ENCODE results near the gene TSHR.
"Not testable (repeated sequence)": the region's sequence is repeated elsewhere in the genome, so short reads cannot be mapped to it uniquely, and the experiment has no call there.

Gene TSHR

GRCh38 chr14:80951491-80951890 lies 3.9 kb upstream of the TSHR start:
- DNase-seq, result no peak

GRCh38 chr14:80953211-80953610 lies 2.2 kb upstream of the TSHR start:
- not testable (repeated sequence) for DNase-seq

GRCh38 chr14:80954687-80955299 lies 628 bp upstream of the TSHR start:
- peak; percentile 80 to 88 for DNase-seq

- no peak for DNase-seq
Observed at GRCh38 chr14:80956102-80956501, 681 bp downstream of the TSHR start.

- peak; percentile 53 to 64 for DNase-seq
Observed at GRCh38 chr14:80956922-80957321, 1.5 kb downstream of the TSHR start.

GRCh38 chr14:80957613-80958012 lies 2.2 kb downstream of the TSHR start:
- DNase-seq, result no peak

- DNase-seq, result no peak
Observed at GRCh38 chr14:80958226-80958625, 2.8 kb downstream of the TSHR start.

GRCh38 chr14:80958939-80959338 lies 3.5 kb downstream of the TSHR start:
- DNase-seq, result no peak

GRCh38 chr14:80959496-80959895 lies 4.1 kb downstream of the TSHR start:
- no peak for DNase-seq

GRCh38 chr14:80965037-80965436 lies 9.6 kb downstream of the TSHR start:
- no peak for DNase-seq

GRCh38 chr14:80973931-80974641 lies 18.7 kb downstream of the TSHR start:
- no peak for DNase-seq

- no peak for DNase-seq
Observed at GRCh38 chr14:80974679-80975078, 19.3 kb downstream of the TSHR start.

- no peak for DNase-seq
Observed at GRCh38 chr14:80977221-80977620, 21.8 kb downstream of the TSHR start.

- DNase-seq, result no peak
Observed at GRCh38 chr14:80978403-80978802, 23.0 kb downstream of the TSHR start.

GRCh38 chr14:80979951-80980350 lies 24.5 kb downstream of the TSHR start:
- DNase-seq, result no peak

- DNase-seq, result no peak
Observed at GRCh38 chr14:80981156-80981555, 25.7 kb downstream of the TSHR start.

- DNase-seq, result no peak
Observed at GRCh38 chr14:80981673-80982072, 26.3 kb downstream of the TSHR start.

- DNase-seq, result no peak
Observed at GRCh38 chr14:80982711-80983110, 27.3 kb downstream of the TSHR start.

- DNase-seq, result peak; percentile 68
Observed at GRCh38 chr14:80987235-80988032, 32.0 kb downstream of the TSHR start.

- no peak for DNase-seq
Observed at GRCh38 chr14:80988192-80988591, 32.8 kb downstream of the TSHR start.

GRCh38 chr14:80988735-80989429 lies 33.5 kb downstream of the TSHR start:
- no peak for DNase-seq

GRCh38 chr14:80992580-80992979 lies 37.2 kb downstream of the TSHR start:
- no peak for DNase-seq

All from inflammatory macrophage (primary cell).